HEK293T (cell line): ENCODE measurements around the gene SULT6B1.
"Not testable (repeated sequence)": the region's sequence is repeated elsewhere in the genome, so short reads cannot be mapped to it uniquely, and the experiment has no call there.

Source experiments
- CTCF ChIA-PET: fragments of 350-600 bp; formaldehyde crosslinking; extraction: SDS; loops from one replicate; lab custom pipeline; 2021; ENCODE audit warnings: antibody characterized with exemption, inconsistent platforms; lab: Yijun Ruan, JAX
- POLR2A ChIA-PET: fragments of 350-600 bp; formaldehyde crosslinking; extraction: SDS; loops from one replicate; lab custom pipeline; 2020; ENCODE audit warnings: antibody characterized with exemption, inconsistent platforms; lab: Yijun Ruan, JAX
- DNase-seq: peaks from one replicate; pipeline ENCODE4 v3.0.0; 2012; ENCODE audit warnings: mixed read lengths; ENCODE audit errors: extremely low spot score
- ARNT ChIP-seq: fragments of 450-650 bp; IDR thresholded peaks from 2 replicates; pipeline ENCODE4 v1.6.1; 2017; ENCODE audit warnings: mild to moderate bottlenecking
- BHLHE40 ChIP-seq: fragments of 450-650 bp; IDR thresholded peaks from 2 replicates; pipeline ENCODE4 v1.6.1; 2016; ENCODE audit warnings: mild to moderate bottlenecking, moderate library complexity, borderline replicate concordance
- CTBP1 ChIP-seq: fragments of 450-650 bp; IDR thresholded peaks from 2 replicates; pipeline ENCODE4 v1.6.1; 2016; ENCODE audit warnings: borderline replicate concordance
- ELF4 ChIP-seq: fragments of 450-650 bp; IDR thresholded peaks from 2 replicates; pipeline ENCODE4 v1.6.1; 2017; ENCODE audit warnings: antibody characterized with exemption
- FOXA1 ChIP-seq: fragments of 450-650 bp; IDR thresholded peaks from 2 replicates; pipeline ENCODE4 v1.6.1; 2016; ENCODE audit warnings: mild to moderate bottlenecking
- FOXK2 ChIP-seq: fragments of 450-650 bp; IDR thresholded peaks from 2 replicates; pipeline ENCODE4 v1.6.1; 2016; ENCODE audit warnings: mild to moderate bottlenecking
- FOXM1 ChIP-seq: fragments of 450-650 bp; IDR thresholded peaks from 2 replicates; pipeline ENCODE4 v1.6.1; 2017; ENCODE audit warnings: mild to moderate bottlenecking, borderline replicate concordance
- HDGF ChIP-seq: fragments of 450-650 bp; IDR thresholded peaks from 2 replicates; pipeline ENCODE4 v1.6.1; 2017; ENCODE audit warnings: antibody characterized with exemption, borderline replicate concordance
- L3MBTL2 ChIP-seq: fragments of 450-650 bp; conservative IDR thresholded peaks from 2 replicates; pipeline ENCODE4 v1.6.1; 2016; ENCODE audit warnings: mild to moderate bottlenecking
- LEF1 ChIP-seq: fragments of 450-650 bp; IDR thresholded peaks from 2 replicates; pipeline ENCODE4 v1.6.1; 2017; ENCODE audit warnings: mild to moderate bottlenecking, borderline replicate concordance
- NFRKB ChIP-seq: fragments of 450-650 bp; IDR thresholded peaks from 2 replicates; pipeline ENCODE4 v1.6.1; 2016; ENCODE audit warnings: mild to moderate bottlenecking, moderate library complexity
- SP1 ChIP-seq: fragments of 450-650 bp; IDR thresholded peaks from 2 replicates; pipeline ENCODE4 v1.6.1; 2017
- SUZ12 ChIP-seq: fragments of 450-650 bp; IDR thresholded peaks from 2 replicates; pipeline ENCODE4 v1.6.1; 2016; ENCODE audit warnings: mild to moderate bottlenecking
- TARDBP ChIP-seq: fragments of 450-650 bp; IDR thresholded peaks from 2 replicates; pipeline ENCODE4 v1.6.1; 2016
- ZNF384 ChIP-seq: fragments of 450-650 bp; IDR thresholded peaks from 2 replicates; pipeline ENCODE4 v1.6.1; 2016
- TF ChIP-seq, protein P1 (sequence below): fragments of 450-650 bp; IDR thresholded peaks from 2 replicates; pipeline ENCODE4 v1.6.1; 2016

SULT6B1 gene

DNA sequence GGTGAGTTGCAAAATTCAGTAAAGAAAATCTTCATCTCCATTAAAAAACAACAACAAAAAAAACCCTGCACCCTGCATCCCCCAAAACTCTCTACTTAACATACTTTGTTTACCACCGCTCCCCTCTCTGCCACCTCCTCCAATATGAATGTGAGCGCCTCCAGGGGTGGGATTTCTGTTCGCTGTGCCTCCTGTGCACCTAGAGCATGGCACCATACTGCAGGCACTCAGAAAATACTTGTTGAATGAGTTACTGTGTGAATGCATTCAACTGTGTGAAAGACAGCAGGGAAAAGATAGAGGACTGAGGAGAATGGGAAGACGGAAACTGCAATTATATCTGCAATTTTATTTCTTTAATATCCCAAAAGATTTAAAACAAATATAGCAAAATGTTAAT lies 38.4 kb upstream of the SULT6B1 start:
- no peak for DNase-seq
- TF ChIP-seq BHLHE40 (no peak), ZNF384 (no peak), FOXM1 (no peak), NFRKB (no peak), L3MBTL2 (no peak), ARNT (no peak), FOXK2 (no peak), ELF4 (no peak), SUZ12 (no peak), SP1 (no peak), CTBP1 (no peak)
- CTCF ChIA-PET: no interaction called here
- POLR2A ChIA-PET: no interaction called here

DNA sequence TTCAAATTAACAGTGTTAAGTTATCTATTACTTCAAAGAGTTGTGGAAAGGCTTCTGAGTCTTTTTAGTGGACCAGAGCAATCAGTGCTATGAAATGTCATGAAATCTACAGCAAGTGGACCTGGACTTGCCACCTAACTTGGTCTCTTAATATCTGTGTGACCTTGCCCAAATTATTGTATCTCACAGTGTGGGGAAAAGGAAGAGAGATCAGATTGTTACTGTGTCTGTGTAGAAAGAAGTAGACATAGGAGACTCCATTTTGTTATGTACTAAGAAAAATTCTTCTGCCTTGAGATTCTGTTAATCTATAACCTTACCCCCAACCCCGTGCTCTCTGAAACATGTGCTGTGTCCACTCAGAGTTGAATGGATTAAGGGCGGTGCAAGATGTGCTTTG lies 36.7 kb upstream of the SULT6B1 start:
- DNase-seq, CTCF ChIA-PET, POLR2A ChIA-PET: not testable (repeated sequence)

DNA sequence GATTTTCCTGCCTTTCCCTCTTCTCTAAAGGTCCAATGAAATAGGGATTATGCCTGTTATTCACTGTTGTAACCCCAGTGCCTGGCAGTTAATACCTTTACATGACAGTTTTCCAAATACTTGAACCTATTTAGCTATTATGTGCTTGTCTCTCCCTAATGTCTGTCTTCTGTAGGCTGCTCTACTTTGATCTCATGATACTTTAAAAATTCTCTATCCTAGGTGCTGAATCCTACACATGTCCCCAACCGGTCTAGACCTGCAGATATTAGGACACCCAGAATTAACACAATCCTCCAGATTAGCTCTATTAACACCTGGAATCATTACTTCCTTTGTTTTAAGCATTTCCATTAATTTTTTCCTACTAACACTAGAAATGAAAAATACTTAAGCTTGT lies 35.6 kb upstream of the SULT6B1 start:
- DNase-seq: no peak
- CTCF ChIA-PET: no interaction called here
- POLR2A ChIA-PET: no interaction called here
- TF ChIP-seq SP1 (no peak), ZNF384 (no peak), CTBP1 (no peak), NFRKB (no peak), FOXM1 (no peak), FOXK2 (no peak), ARNT (no peak), L3MBTL2 (no peak), HDGF (no peak), LEF1 (no peak), TARDBP (no peak), ELF4 (no peak)
- TF ChIP-seq, protein P1, sequence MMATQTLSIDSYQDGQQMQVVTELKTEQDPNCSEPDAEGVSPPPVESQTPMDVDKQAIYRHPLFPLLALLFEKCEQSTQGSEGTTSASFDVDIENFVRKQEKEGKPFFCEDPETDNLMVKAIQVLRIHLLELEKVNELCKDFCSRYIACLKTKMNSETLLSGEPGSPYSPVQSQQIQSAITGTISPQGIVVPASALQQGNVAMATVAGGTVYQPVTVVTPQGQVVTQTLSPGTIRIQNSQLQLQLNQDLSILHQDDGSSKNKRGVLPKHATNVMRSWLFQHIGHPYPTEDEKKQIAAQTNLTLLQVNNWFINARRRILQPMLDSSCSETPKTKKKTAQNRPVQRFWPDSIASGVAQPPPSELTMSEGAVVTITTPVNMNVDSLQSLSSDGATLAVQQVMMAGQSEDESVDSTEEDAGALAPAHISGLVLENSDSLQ: no peak

DNA sequence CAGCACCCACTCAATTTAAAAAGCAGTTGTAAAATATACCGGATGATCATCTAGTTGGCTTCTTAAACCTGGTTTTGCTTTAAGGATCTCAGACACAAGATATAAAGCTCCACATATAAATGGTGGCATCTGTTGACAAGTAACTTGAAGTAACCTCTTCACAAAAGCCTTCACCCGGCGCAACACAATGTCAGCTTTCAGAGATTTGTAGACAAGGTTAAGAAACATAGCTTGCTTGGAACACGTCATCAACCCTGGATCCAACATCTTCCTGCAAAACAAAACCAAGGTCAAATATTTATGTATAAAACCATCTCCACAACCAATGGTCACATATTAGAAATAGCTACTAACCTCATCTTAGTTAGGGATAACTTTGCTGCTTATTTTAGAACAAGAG lies 34.7 kb upstream of the SULT6B1 start:
- ChIA-PET CTCF (no interaction called here), POLR2A (interaction anchor here (0.8 kb wide), 1 partner anchor 9 kb away, joined by 3 read pairs; the partner anchor contains the start of gene NDUFAF7)
- TF ChIP-seq ARNT (no peak), SP1 (no peak)
- no peak for DNase-seq

DNA sequence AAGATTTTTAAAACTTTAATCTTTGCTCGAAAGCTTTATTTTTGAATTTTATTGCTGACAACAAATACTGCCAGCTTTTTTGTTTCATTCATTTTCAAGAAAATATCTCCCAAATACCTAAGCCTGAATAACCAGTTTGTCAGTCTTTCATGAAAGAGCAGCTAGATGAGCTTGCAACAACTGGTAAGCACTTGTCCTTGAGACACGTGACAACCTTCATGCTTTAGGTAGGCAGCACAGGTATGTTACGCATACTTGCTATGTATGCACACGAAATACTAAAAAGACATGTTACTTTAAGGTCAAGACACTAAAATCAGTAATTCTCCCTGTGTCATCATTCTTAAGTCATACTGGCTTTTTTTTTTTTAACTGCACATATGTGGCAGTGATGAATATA lies 30.6 kb upstream of the SULT6B1 start:
- ChIA-PET POLR2A (interaction anchor here (1.0 kb wide), 2 partner anchors 12 to 13 kb away, joined by 4 to 5 read pairs; partner anchors contain the start of genes CEBPZ and NDUFAF7), CTCF (interaction anchor here (0.6 kb wide), 1 partner anchor 171 kb away, joined by 3 read pairs; no protein-coding TSS in a partner anchor)
- DNase-seq: no peak
- TF ChIP-seq FOXA1: no peak
- TF ChIP-seq CTBP1: no peak

DNA sequence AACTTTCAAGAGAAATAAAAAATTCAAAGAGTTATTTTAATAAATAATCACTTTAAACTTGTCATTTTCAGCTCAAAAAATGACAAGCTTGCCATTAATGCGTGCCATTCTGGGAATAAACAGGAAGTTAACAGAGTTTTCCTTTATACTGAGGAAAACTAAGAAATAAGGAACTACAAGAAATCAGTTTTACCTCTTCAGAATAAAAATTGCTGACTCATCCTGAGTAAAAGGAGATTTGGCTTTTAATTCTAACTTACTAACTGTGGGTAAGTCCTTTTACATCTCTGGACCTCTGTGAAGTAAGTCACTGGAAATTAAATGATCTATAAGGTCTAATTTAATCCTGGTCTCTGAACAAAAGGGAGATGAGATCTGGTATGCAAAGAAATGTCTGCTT lies 26.8 kb upstream of the SULT6B1 start:
- ChIA-PET CTCF (no interaction called here), POLR2A (no interaction called here)
- DNase-seq: no peak
- TF ChIP-seq BHLHE40: no peak
- no peak for TF ChIP-seq CTBP1
- no peak for TF ChIP-seq SP1
- no peak for TF ChIP-seq ARNT
- TF ChIP-seq FOXM1: no peak
- no peak for TF ChIP-seq TARDBP
- no peak for TF ChIP-seq SUZ12
- no peak for TF ChIP-seq HDGF
- TF ChIP-seq ZNF384: no peak

DNA sequence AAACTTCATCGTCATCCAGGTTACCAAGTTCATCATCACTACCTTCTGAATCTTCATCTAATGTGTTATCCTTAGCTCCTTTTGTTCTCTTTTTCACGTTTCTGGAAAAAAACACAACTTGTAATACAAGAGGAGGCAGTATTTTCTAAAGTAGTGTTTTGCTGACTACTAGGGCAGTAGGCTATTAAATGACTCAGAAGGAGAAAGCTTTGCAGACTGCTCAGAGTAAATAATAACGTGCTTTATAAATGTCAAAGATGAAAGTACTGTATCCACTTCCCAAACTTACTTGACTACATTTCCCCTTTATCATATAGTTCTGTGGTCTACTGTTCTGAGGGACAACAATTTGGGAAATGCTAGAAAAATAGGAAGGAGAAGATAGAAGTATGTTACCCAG lies 23.5 kb upstream of the SULT6B1 start:
- ChIA-PET CTCF (no interaction called here), POLR2A (no interaction called here)
- no peak for TF ChIP-seq FOXA1
- TF ChIP-seq ELF4: no peak
- no peak for TF ChIP-seq ZNF384
- TF ChIP-seq SP1: no peak
- no peak for TF ChIP-seq TARDBP
- no peak for TF ChIP-seq FOXK2
- no peak for TF ChIP-seq BHLHE40
- TF ChIP-seq, protein P1: no peak
- TF ChIP-seq HDGF: no peak
- no peak for TF ChIP-seq LEF1
- DNase-seq: no peak

DNA sequence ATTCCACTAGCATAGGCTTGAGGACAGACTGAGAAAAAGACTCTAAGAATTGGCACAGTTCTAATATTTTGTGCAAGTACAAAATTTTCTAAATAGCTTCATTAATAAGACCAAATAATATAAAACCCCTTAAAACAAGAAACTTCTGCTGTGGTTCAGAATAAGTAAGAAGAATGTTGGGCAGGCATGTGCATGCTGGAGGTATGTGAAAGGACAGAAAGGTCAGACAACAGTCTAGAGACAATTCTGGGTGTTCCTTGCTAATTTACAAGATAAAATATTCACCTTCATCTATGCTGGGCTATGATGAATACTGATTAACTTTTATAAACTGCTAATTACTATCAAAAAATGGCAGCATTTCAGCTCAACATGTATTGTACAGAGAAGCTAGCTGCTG lies 22.7 kb upstream of the SULT6B1 start:
- CTCF ChIA-PET: no interaction called here
- TF ChIP-seq TARDBP (no peak), L3MBTL2 (no peak), ELF4 (no peak), SP1 (no peak), BHLHE40 (no peak), ZNF384 (no peak), FOXK2 (no peak), CTBP1 (no peak), FOXA1 (no peak), ARNT (no peak), LEF1 (no peak), FOXM1 (no peak), NFRKB (no peak), HDGF (no peak), SUZ12 (no peak)
- DNase-seq: no peak
- POLR2A ChIA-PET: no interaction called here

DNA sequence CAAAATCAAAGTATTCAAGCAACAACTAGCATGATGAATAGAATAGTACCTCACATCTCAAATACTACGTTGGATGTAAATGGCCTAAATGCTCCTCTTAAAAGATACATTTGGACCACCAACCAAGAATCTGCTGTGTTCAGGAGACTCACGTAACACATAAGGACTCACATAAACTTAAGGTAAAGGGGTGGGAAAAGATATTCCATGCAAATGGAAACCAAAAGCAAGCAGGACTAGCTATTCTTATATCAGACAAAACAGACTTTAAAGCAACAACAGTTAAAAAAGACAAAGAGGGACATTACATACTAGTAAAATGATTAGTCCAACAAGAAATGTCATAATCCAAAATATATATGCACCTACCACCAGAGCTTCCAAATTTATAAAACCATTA lies 18.3 kb upstream of the SULT6B1 start:
- POLR2A ChIA-PET, DNase-seq: not testable (repeated sequence)

More for the DNA sequence above, 18.3 kb upstream of the SULT6B1 start:
- CTCF ChIA-PET: not testable (repeated sequence)
